Measurements from ENCODE around the gene ADGRL2.

DNA sequence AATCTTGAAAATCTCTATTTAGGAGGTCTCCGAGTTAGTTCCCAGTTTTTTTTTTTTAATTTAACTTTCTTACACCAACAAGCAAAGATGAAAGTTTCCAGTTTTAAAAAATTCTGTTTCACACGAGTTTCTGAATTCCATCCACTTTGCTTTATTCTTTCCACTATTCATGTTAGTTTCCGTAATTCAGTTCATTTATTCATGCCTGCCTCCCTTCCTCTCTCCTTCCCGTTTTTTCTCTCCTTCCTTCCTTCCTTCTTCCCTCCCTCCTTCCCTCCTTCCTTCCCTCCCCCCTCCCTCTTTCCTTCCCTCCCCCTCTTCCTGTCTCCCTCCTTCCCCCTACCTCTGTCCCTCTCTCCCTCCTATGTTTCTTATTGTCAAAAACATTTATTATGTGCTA lies 22.3 kb downstream of the ADGRL2 start:
- TF ChIP-seq, protein P1, sequence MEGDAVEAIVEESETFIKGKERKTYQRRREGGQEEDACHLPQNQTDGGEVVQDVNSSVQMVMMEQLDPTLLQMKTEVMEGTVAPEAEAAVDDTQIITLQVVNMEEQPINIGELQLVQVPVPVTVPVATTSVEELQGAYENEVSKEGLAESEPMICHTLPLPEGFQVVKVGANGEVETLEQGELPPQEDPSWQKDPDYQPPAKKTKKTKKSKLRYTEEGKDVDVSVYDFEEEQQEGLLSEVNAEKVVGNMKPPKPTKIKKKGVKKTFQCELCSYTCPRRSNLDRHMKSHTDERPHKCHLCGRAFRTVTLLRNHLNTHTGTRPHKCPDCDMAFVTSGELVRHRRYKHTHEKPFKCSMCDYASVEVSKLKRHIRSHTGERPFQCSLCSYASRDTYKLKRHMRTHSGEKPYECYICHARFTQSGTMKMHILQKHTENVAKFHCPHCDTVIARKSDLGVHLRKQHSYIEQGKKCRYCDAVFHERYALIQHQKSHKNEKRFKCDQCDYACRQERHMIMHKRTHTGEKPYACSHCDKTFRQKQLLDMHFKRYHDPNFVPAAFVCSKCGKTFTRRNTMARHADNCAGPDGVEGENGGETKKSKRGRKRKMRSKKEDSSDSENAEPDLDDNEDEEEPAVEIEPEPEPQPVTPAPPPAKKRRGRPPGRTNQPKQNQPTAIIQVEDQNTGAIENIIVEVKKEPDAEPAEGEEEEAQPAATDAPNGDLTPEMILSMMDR (IDR thresholded peaks at IDR 0.05): no peak
- no peak for TF ChIP-seq POLR2A (IDR thresholded peaks at IDR 0.05)

Measured in lower leg skin (tissue), 3 donors.